GM12872 (cell line): ENCODE data around the gene ARCN1.

Experiments used
- TF ChIP-seq, protein P1 (sequence below): IDR thresholded peaks from 3 replicates; pipeline ENCODE4 v1.5.1; 2011; ENCODE audit warnings: low read depth, mild to moderate bottlenecking, low read length, moderate library complexity; ENCODE audit not compliant: insufficient read depth

ARCN1 gene

DNA sequence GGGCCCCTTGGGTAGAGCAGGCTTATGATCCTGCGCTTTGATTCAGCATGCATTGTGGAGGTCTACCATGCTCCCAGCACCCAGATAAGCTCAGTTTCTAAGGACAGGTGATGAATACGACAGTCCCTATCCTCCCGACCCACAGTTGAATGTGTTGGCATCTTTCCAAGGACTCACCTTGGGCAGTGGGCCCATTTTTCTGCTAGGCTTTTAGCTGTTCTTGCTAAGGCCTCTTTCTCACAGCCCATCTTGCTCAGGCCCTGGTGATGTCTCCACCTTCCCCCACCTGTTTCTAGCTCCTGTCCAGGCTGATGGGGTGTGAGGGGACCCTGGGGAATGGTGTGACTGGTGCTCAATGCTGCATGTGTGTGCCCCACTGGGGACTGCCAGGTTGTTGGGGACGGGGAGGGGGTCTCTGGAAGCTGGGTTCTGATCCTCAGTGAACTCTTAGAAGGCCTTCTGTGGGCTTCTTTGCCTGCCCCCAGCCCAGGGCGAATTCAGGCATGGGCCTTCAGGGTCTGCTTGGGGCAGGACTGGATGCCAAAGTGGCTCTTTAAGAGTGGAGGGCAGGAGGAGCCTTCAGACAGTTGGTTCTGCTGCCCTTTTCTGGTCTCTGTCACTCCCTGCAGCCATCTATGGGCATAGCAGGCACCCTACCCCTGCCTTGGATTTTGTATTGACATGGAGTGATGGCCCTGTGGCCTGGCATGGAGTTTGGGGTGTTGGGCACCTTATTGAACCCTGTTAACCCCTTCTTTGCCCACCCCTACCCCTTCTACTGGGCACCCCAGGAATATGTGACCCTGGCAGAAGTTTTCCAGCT lies 68.3 kb downstream of the ARCN1 start:
- TF ChIP-seq, protein P1, sequence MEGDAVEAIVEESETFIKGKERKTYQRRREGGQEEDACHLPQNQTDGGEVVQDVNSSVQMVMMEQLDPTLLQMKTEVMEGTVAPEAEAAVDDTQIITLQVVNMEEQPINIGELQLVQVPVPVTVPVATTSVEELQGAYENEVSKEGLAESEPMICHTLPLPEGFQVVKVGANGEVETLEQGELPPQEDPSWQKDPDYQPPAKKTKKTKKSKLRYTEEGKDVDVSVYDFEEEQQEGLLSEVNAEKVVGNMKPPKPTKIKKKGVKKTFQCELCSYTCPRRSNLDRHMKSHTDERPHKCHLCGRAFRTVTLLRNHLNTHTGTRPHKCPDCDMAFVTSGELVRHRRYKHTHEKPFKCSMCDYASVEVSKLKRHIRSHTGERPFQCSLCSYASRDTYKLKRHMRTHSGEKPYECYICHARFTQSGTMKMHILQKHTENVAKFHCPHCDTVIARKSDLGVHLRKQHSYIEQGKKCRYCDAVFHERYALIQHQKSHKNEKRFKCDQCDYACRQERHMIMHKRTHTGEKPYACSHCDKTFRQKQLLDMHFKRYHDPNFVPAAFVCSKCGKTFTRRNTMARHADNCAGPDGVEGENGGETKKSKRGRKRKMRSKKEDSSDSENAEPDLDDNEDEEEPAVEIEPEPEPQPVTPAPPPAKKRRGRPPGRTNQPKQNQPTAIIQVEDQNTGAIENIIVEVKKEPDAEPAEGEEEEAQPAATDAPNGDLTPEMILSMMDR, result 0 out of 3 replicates have a peak, but pooled peaks have one; percentile 7

DNA sequence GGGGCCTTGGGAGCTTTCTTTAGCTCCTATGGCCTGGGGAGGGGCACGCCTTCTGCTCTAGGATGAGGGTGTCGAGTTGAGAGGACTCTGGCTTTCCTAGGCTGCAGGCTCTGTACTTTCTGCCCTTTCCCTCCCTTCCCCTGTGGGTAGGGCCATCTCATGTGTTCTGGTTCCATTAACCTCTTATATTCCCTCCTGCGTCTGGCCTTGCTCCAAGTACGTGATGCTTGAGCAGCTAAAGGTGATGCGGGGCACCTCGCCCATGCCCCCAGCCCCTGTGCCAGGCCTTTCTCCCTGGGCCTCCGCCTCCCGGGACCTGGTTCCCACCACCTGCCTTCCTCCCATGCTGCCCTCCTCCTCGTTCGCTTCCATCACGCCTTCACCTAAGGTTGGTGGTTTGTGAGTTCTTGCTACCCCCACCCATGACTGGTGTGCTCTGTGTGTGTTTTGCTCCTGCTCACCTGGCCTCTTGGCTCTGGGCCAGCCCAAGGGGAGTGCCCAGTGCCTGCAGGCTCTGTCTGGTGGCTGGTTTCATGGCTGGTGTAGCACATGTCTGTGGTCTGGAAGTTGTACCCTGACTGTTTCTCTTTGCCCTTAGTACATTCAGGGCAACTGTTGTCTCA lies 69.3 kb downstream of the ARCN1 start:
- TF ChIP-seq, protein P1, result no peak

DNA sequence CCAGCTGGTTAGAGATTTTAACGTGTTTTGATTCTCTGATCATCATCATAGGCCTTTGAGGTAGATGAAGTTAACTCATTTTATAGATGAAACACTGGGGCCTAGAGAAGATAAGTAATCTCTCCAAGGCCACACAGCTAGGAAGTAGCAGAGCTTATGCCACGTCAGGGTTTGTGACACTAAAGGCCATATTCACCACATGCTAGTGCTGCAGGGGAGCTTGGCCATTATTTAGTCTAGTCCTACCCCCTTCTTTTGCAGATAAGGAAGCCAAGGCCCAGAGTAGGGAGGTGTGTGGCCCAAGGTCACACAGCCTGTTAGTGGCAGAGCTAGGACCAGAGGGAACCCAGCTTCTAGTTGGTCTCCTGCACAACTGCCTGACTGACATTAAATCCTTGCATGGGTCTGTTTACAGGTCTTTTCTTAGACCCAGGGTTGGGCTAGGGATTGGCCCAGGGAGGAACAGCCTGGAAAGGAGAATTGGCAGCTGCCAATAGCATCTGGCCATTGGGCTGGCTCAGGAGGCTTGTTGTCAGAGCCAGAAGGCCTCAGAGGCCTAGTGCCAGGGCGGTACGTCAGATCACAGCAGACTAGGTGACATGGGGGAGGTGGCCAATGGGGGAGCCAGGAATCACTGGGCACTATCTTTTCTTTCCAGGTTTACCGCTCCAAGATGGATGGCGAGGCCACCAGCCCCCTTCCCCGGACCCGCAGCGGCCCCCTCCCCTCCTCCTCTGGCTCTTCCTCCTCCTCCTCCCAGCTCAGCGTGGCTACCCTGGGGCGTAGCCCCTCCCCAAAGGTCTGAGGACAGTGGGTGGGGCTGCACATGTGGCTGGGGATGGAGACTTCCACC lies 71.2 kb downstream of the ARCN1 start:
- TF ChIP-seq, protein P1, result no peak

DNA sequence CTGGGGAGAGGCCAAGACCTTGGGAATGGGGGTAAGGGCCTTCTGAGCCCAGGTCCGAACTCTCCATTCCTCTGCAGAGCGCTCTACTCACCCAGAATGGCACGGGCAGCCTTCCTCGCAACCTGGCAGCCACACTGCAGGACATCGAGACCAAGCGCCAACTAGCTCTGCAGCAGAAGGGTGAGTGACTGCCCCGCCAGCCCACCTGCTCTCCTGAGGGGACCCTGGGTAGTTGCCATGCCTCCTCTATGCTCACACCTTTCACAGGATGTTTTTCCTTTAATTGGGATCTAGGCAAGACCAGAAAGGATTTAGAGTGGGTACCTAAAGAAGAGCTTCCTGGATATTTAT lies 71.8 kb downstream of the ARCN1 start:
- TF ChIP-seq, protein P1, result no peak

DNA sequence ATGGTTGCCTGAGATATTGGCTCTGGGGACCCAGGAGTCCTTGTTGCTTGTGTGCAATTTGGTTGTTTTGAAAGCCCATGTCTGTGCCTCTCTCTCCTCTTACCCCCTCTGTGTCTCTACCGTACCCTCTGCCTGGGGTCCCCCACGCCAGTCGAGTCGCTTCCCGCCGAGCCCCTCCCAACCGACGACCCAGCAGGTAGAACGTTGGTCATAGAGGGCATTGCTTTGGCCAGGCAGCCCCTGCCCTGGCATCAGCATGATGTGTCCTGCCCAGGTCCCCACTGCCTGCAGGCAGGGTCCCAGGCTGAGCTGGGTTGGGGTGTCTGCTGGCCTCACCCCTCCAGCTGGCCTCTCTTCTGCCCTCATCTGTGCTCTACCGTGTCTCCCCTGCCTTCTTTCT lies 72.3 kb downstream of the ARCN1 start:
- TF ChIP-seq, protein P1, result no peak

DNA sequence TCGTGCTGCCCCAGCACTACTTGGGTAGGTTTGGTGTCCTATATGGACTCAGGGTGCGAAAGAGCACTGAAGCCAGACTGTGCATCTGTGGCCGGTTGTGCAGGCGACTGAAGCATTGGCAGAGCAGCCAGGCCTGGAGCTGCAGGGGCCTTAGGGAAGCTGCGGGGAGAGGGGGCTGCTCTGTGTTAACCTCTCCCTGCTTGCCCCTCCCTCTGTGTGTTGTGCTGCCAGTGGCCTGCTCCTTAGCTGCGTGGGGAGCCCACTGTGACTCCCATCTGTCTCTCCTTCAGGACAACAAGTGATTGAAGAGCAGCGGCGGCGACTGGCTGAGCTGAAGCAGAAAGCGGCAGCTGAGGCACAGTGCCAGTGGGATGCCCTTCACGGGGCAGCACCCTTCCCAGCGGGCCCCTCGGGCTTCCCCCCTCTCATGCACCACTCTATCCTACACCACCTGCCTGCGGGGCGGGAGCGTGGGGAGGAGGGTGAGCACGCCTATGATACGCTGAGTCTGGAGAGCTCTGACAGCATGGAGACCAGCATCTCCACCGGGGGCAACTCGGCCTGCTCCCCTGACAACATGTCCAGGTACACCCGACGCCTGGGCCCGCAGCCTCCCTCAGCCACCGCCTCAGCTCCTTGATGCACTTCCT lies 73.0 kb downstream of the ARCN1 start:
- TF ChIP-seq, protein P1, result no peak

DNA sequence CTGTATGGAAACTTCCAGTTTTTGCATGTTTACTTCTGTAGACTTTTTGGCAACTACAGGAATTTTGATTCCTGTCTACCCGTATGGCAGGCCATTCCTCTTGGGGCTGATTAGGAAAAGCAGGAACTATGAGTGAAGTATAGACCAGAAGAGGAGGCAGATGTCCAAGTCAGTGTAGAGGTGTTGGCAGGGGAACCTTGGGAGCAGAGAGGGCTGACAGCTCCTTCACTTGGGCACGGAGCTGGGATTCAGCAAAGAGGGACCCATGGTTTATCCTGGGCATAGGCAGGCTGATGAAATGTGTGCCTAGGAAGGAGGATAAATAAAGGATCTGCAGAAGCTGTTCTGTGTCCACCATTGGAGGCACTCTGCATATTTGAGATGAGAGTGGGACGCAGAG lies 74.2 kb downstream of the ARCN1 start:
- TF ChIP-seq, protein P1, result no peak
